GM21576 (cell line): ENCODE results near the gene CD209.
A peak's percentile ranks its signal among the peaks of the same experiment; 100 is the strongest.

Experiments used
- ATAC-seq: cut with Tn5 transposase; IDR thresholded peaks from one replicate; pipeline ENCODE4 v1.9.1; 2021; ENCODE audit warnings: mild to moderate bottlenecking, moderate library complexity; ENCODE audit not compliant: unreplicated experiment

The CD209 gene

DNA sequence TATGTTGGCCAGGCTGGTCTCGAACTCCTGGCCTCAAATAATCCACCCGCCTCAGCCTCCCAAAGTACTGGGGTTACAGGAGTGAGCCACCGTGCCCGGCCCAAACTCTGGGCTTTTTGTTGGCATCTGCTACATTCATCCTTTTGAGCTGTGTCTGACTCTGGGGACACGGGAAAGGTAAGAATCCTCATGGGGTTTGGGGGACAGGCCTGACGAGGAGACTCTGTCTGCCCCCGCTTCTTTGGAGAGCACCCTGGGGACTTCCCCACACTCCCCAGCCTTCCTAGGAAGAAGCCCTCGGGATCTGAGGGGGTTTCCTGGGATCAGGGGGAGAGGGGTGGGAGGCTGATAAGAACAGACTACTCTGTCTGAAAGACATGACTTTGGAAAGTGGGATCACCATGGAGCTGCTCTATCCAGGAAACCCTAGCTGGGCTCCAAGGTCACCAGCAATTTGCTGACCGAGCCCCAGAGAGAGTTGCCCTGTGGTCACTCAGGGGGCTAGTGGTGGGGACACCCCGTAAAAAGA lies 37.3 kb downstream of the CD209 start:
- no peak for ATAC-seq

DNA sequence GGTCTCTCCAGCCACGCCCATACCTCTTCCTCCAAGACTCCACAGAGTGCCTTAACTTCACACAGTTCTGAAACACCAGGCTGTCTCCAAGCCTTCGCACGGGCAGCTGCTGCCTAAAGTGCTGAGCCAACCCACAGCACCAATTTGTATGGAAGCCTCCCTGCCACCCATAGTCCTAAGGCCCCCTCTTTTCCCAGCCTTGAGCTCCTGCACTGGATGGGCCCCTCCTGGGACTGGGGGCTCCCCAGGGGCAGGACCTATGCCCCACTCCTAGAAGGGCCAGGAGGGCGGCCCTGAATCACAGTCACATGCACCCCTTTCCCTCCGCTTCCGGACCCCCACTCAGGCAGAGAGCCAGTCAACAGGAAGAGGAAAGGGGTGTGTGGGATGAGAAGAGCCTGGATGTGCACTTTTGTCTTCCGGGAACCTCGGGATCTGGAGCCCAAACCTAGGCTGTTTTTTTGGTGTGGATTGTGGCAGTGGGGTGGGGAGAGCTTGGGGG lies 40.3 kb downstream of the CD209 start:
- no peak for ATAC-seq

DNA sequence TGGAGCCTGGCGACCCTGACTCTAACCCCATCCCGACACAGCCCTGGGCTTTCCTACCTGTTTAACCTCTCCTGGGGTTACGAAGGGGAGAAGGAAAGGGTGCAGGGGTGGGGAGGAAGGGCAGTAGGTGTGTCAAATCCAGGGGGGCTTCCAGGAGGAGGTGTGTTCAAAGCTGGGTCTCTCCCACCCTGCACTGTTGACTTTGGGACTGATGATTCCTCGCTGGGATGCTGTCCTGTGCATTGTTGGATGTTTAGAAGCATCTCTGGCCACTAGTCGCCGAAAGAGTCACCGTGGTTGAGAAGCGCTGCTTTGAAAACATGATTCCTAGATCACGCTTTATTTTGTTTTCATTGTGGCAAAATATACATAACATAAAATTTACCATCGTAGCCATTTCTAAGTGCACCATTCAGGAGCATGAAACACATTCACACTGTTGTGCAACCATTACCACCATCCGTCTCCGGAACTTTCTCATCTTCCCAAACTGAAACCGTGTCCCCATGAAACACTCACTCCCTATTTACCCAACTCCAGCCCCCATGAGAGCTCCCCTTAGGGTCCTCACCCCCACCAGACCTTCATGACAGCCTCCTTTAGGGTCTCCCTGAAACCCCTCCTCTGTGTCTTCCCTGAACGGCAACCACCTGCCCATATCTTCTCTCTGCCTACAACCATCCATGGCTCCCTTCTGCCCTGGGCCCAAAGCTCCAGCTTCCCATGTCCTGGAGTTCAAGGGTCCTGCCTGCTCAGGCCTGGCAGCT lies 41.0 kb downstream of the CD209 start:
- no peak for ATAC-seq

DNA sequence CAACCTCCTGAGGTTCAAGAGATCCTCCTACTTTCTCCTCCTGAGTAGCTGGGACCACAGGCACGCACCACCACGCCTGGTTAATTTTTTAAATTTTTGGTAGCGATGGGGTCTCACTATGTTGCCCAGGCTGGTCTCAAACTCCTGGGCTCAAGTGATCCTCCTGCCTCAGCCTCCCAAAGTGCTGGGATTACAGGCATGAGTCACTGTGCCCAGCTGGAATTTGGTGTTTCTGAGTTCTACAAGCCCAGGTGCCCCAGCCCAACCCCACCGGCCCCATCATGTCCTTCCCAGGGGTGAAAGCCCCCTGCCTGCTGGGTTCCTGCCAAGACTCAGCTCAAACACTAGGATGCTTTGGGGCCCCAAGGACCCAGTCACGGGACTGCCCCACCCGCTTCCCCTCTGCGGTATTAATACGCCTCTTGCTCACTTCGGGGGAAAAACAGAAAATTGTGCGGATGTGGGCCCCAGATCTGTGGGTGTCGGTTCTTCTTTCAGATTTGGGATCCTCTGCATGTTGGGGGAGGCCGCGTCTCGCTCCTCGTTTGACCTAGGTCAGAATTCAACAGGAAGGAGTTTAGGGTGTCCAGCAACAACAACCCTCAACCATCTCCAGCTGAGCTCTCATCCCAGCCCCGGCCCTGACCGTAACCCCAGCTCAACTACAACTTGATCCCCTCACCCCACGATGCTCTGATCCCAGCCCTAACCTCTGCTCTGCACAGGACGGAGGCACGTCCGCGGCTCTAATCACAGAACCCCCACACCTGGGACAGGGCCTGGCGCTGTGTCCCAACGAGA lies 41.7 kb downstream of the CD209 start:
- peak; percentile 56 for ATAC-seq

DNA sequence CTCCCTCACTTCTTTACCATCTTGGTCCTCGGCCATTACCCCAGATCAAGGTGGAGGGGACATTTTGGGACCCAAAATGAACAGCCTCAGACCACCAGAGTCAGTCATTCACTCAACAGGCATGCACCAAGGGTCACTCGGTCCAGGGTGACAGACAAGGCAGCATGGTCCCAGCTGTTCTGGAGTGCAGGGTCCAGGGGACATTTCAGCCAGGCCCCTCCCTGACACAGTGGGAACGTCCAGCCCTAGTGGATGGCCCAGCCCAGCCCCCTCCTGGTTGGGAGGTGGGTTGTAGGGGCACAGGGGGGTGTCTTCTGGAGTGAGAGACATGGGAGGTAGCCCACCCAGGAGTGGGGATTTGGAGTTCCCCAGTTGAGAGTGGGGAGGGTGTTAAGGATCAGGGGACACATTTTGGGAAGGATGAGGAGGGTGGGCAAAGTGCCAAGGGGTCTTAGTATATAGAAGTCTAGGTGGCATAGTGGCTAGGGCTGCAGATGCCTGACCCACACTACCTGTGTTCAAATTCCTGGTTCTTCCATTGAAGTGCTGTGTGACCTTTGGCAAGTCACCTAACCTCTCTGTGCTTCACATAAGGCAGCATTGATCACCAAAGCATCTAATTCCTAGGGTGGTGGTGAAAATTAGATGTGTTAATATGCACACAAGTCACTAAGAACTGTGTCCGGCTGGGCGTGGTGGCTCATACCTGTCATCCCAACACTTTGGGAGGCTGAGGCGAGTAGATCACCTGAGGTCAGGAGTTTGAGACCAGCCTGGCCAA lies 42.9 kb downstream of the CD209 start:
- ATAC-seq = no peak

DNA sequence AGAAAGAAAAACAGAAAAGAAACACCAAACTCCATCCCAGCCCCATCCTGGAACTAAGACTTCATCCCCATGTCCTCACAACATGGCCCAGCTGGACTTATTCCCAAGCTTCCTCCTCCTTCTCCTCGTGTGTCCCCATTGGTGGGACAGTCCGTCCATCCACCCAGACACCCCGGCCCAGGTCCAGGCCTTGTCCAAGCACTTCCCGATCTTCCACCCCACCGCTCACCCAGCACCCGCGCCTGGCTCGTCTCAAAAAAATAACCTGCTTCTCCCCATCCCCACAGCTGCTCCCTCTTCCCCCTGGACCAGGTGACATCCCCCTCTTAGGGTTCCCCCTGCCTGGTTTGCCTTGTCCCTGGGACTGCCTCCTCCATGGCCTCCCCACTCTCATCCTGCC lies 44.0 kb downstream of the CD209 start:
- ATAC-seq = no peak

DNA sequence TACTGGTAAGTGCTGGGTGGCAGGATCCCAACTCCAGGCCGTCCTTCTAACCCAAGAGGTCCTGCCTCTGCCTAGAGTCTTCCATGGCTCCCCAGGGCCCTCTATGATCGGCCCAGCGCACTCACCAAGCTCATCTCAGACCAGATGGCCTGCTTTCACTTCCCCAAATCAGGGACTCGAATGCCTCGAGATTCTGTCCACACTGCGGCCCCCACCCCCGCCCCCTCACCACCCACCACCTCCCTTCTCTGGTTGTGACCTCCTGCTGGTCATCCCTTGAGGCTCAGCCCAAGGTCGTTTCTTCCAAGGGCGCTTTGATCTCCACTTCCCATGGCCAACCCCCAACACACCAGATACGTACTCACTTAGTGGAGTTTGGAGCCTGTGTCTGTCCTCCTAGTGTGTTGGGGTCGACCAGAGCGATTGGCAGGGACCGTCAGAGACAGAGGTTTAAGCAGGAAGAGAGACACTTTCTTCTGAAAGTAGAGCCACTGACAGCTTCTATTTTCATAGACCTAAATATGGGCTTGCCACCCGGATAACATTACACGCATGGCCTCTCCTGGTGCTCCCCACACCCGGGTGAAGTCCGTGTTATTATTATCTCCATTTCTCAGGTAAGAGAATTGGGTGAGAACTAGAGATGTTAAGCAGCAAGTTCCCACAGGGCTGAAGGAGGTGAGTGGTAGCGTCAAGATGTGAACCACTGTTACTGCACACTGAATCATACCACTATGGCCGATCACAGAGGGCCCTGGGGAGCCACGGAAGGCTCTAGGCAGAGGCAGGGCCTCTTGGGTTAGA lies 45.5 kb downstream of the CD209 start, which contains the start of gene FCER2:
TSS of gene FCER2 (minus strand) at position 478 of the 804 bp plus-strand sequence. CDS start 2,371 bp downstream, outside the sequence.
- peak; percentile 44 for ATAC-seq

DNA sequence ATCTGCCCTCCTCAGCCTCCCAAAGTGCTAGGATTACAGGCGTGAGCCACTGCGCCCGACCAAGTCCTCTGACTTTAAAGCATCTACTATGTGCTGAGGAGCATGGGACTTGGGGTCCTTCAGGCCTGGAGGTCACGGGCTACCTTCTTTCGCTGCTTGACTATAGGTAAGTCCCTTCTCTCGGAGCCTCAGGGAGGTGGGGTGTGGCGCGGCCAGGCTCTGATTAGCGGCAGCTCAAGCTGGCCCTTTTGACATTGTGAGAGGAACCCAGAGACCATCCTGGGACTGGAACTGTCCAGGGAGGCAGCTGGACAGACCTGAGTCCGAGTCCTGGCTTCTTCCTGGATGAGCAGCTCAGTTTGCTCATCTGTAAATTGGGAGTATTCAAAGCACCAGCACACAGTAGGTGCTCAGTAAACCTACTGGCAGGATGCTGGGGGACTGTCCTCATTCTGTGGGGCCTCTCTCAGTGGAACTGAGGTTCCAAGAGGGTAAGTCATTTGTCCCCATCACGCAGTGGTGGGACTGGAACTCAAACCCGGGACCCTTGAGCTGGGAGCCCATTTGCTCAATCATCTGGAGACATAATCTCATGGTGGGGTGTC lies 46.2 kb downstream of the CD209 start:
- ATAC-seq = no peak

DNA sequence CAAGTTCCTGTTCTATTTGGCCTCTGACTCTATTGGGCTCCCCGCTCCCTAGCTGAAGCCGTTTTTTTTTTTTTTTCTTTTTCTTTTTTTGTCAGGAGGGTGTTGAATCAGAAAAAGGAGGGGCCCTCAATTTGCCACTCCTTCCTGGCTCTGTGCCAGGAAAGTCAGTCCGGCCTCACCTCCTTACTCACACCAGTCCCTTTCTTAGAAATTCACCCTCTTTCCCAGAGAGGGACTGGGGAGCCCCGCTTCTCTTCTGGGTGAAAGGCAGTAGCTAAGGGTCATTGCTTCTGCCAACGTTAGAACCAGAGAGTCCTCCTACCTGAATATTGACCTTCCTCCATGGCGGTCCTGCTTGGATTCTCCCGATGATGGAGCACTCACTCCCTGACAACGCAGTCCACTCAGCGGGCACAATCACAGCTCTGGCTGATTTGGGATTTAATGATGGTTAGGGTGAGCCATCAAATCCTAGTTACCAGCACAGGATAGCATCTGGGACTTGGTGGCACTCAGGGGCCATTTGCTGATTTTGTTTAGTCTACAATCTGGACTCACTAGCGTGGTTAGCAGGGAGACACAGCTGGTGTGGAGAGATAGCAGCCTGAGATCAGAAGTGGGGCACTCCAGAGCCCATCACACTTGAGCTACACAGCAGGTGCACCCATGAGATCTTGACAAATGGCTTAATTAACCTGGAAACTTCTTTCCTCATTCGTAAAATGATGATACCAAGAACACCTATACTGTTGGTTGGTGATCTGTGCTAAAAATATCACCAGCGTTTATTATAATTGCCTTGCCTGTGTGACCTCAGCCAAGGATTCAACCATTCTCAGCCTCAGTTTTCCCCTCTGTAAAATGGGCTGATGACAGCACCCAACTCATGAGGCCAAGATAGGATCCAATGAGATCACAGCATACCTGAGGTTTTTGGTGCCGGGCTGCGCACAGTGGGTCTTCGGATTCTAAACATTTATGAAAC lies 47.6 kb downstream of the CD209 start:
- no peak for ATAC-seq

DNA sequence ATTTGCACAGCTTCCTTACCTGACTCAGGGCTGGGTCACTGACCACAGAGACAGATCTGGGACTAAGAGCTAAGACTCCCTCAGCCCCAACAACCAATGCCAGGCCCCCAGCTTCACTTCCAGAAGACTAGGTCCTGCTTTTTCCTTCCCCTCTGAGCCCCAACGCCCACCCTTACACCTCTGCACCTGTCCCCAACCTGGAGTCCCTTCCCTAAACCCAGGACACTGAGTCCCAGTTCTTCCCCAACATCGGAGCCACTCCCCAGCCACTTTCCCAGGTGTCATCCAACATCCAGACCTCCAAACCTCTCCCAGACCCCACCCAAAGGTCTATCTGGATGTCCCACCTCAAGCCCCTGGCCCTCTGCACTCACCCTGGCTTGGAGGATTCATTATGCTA lies 48.3 kb downstream of the CD209 start:
- ATAC-seq = no peak

DNA sequence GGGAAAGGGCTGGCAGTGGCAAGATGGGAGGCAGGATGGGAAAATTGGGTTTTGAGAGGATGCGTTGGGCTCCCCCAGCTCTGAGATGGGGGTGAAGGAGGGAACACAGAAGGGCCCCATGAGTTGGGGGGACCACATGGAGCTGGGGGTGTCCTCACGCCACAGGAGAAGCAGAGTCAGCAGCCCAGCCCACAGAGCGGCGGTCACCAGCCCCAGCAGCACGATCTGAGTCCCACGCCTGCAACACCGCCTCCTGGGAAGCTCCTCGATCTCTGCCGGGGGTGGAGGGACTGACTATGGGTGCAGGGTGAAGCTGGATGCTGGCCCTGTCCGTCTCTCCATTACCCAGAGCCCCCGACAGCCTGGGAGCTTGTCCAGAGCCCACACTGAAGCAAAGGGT lies 48.8 kb downstream of the CD209 start:
- ATAC-seq = no peak

DNA sequence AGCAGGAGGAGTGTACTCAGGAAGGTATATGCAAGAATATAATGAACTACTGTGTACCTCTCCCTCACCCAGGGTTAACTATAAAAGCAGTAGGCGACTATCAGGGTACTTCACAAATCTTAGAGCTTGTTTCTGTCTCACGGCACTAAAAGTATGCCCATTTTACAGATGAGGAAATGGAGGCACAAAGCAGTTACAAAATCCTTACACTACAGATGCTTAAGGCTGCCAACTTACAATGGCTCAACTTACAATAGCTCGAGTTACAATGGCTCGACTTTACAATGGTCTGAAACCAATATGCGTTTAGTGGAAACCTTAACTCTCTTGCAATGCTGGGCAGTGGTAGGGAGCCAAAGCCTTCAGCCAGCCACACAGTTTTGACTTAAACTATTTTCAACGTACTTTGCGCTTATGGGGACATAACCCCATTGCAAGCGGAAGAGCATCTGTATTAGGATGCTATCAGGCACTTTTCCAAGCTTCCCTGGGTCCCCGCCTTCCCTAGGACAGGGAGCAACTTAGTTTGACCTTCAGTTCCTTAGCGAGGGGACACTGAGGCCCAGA lies 49.5 kb downstream of the CD209 start:
- ATAC-seq = no peak

DNA sequence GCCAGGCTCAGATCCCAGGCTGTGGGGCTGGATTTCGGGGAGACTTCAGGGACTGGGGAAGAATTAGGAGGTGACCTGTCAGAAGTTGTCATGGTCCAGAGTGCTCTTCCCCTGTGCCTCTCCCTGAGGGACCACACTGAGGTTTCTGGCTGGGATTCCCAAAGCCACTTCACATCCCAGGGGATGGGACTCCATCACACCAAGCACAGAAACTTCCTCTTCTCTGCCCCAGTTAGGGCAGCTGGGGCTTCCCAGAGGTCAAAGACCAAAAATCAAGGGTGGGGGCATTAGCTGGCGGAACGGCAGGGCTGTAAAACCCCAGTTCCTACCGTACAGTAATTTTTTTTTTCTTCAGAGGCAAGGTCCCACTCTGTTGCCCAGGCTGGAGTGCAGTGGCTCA lies 52.8 kb downstream of the CD209 start:
- no peak for ATAC-seq

DNA sequence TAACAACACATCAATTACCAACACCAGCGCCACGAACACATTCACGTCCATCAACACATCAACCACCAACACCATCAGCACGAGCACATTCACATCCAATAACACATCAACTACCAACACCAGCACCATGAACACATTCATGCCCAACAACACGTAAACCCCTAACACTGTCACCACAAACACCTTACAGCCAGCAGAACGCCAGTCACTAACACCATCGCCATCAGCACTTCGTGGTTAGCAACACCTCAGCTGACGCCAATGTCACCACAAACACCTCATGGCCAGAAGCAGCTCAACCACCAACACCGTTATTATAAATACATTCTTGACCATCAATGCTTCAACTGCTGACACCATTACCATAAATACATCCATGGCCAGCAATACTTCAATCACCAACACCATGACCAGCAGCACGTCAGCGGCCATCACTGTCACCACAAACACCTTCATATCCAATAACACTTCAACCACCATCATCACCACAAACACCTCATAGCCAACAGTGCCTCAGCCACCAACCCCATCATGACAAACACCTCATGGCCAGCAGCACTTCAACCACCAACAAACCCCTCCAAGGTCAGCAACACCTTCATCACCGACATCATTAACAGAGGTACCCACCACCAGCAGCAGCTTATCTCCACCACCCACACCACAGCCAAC lies 54.8 kb downstream of the CD209 start:
- ATAC-seq = no peak

DNA sequence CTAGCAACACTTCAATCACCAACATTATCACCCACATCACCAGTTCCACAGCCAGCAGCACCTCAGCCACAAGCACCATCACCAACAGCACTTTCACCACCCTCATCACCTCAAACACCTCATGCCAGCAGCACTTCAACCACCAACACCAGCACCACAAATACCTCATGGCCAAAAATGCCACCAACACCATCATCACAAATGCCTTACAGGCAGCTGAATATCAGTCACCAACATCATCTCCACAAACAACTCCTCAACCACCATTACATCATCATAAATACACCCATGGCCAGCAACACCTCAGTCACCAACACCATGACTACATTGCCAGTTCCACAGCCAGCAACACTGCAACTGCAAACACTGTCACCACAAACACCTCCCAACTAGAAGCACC lies 55.8 kb downstream of the CD209 start:
- ATAC-seq = no peak

DNA sequence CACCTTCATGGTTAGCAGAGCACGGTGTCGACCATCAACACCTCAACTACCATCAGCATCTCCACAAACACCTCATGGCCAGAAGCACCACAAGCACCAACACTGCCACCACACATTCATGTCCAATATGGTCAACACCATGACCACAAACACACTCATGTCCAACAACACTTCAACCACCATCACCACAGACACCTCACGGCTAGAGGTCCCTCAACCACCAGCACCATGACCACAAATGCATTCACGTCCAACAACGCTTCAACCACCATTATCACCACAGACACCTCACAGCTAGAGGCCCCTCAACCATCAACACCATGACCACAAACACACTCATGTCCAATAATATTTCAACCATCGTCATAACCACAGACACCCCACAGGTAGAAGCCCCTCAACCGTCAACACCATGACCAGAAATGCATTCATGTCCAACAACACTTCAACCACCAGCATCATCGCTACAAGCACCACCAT lies 56.5 kb downstream of the CD209 start:
- ATAC-seq = no peak
